HG03439 (cell line): Measurements from ENCODE around the gene GAREM1.

Experiments
- ATAC-seq: cut with Tn5 transposase; IDR thresholded peaks from one replicate; pipeline ENCODE4 v1.9.1; 2021; ENCODE audit warnings: mild to moderate bottlenecking, moderate library complexity; ENCODE audit not compliant: unreplicated experiment

Gene GAREM1

DNA sequence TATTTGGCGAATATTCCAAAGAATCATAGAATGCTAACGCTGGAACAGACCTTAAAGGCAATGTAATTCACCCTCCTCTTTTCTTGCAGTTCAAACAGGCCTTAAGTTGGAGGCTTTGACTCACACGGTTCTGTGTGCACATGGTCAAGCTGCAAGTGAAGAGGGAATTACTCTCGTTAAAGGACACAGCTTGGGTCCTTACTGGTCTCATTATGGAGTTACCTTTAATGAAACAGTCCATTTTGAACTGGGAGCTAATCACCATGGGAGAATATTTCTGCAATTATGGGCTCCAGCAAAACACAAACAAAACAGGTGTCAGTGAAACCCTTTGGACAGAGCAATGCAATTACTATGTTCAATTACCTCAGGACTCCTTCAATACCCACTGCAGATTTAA, 135.5 kb downstream of the GAREM1 start:
- ATAC-seq: no peak

GRCh38 chr18:32333781-32334180, 136.9 kb downstream of the GAREM1 start:
- no peak for ATAC-seq

- ATAC-seq: no peak
Observed at GRCh38 chr18:32332708-32333107, 138.0 kb downstream of the GAREM1 start.

GRCh38 chr18:32328974-32329373, 141.7 kb downstream of the GAREM1 start:
- no peak for ATAC-seq

DNA sequence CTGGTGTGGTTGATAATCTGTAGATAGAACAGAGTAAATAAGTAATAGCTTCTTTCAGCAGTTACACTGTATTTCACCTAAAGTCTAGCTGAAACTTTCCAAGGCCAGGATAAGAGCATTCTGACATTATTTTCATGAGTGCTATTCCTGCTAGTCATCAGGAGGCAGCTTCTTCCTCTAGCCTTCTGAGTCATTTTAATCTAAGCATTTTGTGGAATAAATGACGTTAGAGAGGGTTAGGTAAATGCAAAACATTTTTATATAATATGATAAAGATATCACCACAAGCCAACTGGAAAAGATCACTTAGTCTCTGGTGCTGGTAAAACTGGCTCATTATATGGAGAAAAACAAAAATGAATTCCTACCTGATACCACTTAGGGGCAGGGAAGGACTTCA, 142.3 kb downstream of the GAREM1 start:
- no peak for ATAC-seq

DNA sequence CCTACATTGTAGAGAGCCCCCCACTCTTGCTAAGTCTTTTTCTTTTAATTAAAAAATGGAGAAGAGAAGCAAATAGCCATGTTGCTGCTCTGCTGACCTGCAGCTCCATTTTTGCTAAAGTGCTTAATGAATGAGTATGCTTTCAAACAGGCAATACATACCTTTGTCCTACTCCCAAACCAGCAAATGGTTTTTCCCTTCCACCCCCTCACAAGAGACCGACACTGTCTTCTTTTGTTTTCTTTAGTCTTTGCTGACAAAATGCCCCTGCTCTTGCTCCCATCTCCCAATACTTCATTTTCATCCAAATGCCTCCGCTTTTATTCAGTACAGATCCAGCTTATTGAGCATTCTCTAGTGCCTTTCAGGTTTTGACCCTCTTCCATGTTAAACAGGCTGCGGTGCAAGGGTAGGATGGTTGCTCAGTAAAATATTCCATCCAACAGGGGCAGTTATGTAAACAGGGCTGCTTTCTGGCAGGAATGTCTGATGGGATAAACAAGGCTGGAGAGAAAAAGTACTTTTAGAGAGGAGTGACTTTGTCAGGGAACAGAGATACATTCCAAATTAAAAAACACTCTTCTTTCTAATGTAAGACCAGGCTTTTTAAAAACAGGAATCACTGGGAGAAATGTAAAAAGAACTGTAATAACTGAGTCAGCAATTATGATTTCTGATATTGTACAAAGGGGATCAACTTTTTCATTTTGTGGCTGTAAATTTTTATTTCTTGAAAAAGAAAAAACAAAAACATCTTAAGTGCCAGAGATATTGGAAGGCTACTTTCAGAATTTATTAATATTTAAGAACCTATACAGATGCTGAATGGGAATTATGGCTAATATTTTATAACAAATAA, 144.0 kb downstream of the GAREM1 start:
- no peak for ATAC-seq

DNA sequence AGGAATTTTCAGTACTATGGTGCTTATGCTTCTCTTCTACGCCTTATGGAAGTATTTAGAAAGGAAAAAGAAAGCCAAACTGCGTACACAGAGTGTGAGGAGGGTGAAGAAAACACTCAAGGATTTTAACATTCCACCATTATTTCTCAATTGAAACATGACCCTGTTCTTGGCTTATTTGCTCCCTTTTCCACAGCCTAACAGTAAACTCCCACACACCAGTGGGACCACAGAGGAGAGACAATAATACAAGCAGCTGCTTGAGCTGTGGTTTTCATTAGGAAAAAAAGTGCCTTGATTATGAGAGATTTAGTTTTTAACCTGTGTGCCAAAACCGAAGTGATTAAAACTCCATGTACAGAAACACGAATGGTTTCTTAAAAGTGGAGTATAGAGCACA, 146.5 kb downstream of the GAREM1 start:
- no peak for ATAC-seq

GRCh38 chr18:32321826-32322225, 148.9 kb downstream of the GAREM1 start:
- ATAC-seq: no peak

DNA sequence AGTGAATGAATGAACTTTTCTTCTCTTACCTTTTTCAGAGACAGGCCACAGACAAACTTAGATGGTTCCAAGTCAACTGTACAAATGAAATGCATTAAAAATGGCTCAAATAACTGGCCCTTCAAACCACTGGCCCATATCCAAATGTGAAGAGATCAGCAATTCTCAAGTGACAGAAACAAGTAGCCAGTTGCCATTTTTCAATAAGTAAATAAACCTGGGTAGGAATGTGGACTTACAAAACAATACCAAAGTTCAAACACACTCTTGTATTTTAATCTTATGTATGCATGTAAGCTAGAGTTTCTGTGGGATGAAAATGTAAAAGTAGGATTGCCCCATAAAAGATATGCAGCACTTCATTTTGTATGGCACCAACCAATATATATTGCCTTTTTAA, 151.6 kb downstream of the GAREM1 start:
- ATAC-seq: no peak

DNA sequence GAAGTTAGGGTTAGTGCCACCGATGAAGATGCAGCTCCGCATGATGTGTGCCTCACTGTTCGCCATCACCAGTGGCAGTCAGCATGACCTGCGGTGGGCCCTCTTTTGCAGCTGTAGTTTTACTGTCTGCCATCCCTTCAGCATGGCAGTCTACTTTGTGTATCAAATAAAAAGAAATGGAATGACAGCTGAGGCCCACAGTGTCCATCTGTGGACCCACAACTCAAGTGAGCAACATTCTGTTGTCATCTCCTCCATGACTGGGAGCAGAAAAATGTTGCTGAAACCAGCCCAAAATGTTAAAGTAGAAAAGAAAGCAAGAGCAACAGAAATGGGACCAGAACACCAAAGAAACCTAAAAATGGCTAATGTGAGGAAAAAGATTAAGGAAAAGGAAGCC, 152.1 kb downstream of the GAREM1 start:
- ATAC-seq: no peak

DNA sequence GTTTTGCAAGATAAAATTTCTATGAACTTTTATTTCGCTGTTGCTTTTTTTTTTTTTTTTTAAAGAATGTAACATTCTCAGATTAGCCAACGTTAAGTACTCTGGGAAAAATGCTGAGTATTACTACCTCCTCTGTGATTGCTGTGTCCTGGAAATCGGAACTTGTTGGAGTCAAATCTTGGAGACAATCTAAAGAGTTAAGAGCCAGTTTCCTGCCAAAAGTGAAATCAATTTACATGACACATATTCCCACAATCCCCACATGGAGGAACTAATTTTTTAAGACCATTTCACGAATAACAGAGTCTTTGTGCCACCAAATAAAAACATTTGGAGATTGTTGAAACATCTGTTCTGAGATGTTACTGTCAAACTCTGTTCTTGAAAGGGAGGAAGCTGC, 153.0 kb downstream of the GAREM1 start:
- no peak for ATAC-seq

DNA sequence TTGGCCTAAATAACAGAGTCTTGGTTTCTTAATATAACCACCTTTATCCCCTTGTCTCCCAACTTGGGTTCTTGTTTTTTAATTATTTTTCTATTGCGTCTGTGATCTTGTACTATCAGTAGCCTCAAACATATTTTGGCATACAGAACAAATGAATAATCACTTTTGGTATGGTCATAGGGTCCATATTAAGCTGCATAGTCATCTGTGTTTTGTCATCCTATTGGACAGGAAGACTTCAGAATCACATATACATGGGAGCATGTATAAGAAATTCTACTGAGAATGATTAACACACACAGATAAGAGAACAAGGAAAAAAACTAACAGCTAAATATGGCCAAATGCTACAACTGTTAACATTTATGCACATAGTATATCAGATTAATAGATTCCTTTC, 154.8 kb downstream of the GAREM1 start:
- no peak for ATAC-seq

- ATAC-seq: no peak
Observed at GRCh38 chr18:32310774-32311173, 159.9 kb downstream of the GAREM1 start.

DNA sequence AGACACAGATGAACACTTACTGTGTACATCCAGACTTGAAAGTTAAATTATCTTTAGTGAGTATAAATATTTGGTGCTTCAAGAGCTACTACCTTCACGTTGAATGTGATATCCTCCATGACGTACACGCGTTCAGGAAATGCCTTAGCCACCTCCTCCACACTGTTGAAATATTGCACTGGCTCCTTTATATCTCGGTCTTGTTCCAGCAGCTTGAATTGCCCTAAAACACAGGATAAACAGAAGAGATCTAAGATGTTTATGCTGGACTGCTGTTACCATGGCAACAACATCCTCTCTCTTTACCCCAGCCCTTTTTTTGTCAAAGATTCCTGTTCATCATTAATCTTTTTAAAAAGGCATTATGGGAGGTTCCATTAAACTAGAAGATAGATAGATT, 160.6 kb downstream of the GAREM1 start:
- ATAC-seq: no peak

DNA sequence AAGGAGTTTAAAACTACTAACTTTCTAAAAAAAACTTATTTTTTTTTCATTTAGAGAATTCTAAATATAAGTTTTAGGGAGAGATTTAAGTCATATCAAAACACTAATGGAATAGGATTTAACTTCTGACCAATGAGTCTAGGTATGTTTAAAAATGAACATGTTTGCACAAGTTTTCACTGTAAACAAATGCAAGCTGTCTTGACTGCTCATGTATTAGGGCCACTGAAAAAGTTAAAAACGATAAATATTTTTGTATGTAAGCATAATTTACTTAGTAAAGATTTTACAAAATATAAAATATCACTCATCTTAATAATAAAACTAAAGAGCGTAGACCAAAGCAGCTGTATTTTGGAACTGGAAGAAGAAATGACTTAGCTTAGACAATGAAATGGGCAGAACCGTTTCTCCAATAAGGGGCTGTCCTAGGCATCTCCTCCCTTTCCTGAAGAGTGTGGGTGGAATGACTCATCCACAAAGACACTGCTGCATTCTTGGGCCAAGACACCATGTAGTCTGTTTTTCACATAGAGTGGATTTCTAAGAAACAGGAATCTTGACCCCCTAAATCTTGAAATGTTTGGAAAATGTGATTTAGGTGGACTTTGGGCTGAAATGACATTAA, 162.1 kb downstream of the GAREM1 start:
- no peak for ATAC-seq

GRCh38 chr18:32303400-32303799, 167.3 kb downstream of the GAREM1 start:
- ATAC-seq: no peak

DNA sequence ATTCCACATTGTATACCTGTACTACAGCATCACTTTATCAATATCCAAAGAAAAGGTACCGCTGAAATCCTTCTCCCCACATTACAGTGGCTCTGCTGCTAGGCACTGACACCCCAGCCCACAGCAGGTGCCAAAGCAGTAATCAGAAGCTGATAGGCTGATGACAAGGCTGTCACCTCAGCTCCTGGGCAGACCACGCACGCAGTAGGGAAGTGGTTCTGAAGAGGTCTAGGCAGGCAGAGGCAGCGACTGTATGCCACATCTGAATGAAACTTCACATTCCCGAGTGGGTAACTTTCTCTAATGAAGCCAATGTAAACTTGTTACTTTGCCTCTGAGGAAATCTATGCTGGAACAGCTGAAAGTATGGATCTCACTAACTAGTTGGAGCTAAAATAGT, 167.9 kb downstream of the GAREM1 start:
- ATAC-seq: no peak

- peak; percentile 84 for ATAC-seq
Observed at GRCh38 chr18:32301976-32302743, 168.5 kb downstream of the GAREM1 start.

DNA sequence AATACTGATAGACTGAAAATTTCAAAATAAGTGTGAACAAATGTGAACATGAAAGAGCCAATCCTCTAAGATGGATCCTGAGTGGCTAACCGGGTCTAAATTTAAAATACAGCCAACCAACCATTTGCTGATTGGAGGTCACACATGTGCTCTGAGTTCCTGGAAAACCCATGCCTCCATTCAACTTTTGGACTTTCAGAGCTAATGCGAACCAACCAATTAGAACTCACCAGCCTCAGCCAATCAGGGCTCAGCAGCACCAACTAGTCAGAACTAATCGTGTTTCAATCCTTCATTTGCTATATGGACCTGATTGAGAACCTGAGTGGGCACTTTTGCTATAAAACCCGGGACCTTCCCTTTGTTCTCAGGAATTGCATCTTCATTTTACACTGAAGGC, 169.3 kb downstream of the GAREM1 start:
- ATAC-seq: no peak

GRCh38 chr18:32300914-32301313, 169.8 kb downstream of the GAREM1 start:
- ATAC-seq: no peak

- no peak for ATAC-seq
Observed at GRCh38 chr18:32299484-32299883, 171.2 kb downstream of the GAREM1 start.

DNA sequence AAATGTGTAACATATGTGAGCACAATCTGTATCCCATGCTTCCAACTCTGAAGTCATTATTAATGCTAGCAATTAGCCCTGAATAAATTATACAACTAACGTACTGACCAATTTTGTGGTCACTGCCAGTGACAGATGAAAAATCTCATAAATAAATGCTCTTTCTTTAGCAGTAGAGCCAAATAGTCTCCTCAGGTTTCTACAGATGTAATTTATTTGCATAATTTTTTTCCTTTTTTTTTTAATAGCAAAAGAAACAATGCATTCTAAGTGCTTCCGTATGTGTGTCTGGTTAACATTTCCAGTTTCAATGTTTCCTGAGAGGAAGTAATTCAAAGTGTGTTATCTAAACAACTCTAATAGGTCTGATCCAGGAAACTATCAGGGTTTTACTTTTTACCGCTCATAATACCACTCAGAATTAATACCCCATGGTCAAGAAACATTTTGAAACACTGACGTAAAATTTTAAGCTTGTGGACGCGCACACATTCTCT, 172.5 kb downstream of the GAREM1 start:
- no peak for ATAC-seq
